GM21737 (cell line): Measurements from ENCODE around the gene ATG14.
"Not testable (repeated sequence)": the region's sequence is repeated elsewhere in the genome, so short reads cannot be mapped to it uniquely, and the experiment has no call there.

ENCODE experiments used
- ATAC-seq: cut with Tn5 transposase; IDR thresholded peaks from one replicate; pipeline ENCODE4 v1.9.1; 2021; ENCODE audit warnings: mild to moderate bottlenecking, moderate library complexity; ENCODE audit not compliant: unreplicated experiment

ATG14 gene

DNA sequence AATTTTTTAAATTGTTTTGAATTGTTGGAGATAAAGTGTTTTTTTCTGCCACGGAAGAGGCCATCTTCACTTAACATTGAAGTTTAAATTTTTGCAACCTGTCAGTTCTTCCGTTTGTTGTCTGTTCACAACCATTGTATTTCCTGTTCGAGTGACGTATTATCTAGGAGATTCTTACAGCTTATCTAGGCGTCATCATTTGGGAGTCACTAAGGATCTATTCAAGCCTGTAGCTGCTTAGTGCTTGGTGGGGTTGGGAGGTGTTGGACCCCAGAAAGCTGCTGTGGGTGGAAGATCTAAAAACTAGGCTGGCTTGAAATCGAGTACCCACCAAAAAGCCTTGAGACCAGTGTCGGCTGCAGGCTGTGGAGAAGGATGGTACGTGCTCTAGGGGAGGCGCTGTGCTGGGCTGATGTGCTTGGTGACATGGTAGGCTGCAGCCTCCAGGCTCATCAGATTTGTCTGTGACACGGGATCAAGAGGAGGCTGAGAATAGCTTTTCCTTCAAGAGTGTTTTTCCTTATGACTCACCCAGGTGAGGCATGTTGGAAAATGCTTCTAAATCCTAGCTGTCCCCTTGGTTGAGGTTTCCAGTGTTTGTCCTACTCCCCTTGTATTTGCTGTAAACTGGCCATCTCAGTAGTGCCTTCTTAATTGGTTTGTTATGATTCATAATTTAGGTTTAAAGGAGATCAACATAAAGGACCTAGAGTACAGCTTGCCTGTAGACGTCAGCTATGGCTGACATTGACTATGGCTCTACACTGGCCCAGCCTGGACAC lies 57.8 kb downstream of the ATG14 start:
- no peak for ATAC-seq

DNA sequence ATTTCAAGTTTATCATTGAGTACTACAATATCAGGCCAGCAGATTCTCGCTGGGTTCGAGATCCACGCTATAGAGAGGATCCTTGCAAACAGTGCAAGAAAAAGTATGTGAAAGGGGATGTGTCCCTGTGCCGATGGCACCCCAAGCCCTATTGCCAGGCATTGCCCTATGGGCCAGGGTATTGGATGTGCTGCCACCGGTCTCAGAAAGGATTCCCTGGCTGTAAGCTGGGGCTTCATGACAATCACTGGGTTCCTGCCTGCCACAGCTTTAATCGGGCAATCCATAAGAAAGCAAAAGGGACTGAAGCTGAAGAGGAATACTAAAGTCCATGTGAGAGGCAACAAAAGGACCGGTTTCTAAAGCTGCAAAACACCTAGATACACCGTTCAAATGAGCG lies 59.4 kb downstream of the ATG14 start:
- no peak for ATAC-seq

DNA sequence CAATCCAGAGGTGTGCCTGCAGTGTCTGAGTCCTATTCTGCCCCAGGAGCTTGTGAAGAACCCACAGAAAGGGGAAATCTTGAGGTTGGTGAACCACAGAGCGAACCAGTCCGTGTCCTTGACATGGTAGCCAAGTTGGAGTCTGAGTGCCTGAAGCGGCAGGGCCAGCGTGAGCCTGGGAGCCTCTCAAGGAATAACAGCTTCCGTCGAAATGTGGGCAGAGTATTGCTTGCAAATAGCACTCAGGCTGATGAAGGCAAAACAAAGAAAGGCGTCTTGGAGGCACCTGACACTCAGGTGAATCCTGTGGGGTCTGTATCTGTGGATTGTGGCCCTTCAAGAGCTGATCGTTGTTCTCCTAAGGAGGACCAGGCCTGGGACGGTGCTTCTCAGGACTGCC lies 60.5 kb downstream of the ATG14 start:
- ATAC-seq: no peak

DNA sequence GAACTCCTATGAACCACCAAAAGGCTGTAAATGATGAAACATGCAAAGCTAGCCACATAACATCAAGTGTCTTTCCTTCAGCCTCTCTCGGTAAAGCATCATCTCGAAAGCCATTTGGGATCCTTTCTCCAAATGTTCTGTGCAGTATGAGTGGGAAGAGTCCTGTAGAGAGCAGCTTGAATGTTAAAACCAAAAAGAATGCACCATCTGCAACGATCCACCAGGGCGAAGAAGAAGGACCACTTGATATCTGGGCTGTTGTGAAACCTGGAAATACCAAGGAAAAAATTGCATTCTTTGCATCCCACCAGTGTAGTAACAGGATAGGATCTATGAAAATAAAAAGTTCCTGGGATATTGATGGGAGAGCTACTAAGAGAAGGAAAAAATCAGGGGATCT lies 61.2 kb downstream of the ATG14 start:
- ATAC-seq: no peak

DNA sequence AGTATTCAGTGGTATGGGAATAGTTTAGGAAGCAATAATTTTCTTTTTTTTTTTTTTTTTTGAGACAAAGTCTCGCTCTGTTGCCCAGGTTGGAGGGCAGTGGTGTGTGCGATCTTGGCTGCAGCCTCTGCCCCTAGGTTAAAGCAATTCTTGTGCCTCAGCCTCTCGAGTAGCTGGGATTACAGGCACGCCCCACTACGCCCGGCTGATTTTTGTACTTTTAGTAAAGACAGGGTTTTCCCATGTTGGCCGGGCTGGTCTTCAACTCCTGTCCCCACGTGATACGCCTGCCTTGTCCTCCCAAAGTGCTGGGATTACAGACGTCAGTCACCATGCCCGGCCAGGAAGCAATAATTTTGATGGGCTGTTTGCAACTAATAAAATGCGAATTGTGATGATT lies 62.1 kb downstream of the ATG14 start:
- no peak for ATAC-seq

DNA sequence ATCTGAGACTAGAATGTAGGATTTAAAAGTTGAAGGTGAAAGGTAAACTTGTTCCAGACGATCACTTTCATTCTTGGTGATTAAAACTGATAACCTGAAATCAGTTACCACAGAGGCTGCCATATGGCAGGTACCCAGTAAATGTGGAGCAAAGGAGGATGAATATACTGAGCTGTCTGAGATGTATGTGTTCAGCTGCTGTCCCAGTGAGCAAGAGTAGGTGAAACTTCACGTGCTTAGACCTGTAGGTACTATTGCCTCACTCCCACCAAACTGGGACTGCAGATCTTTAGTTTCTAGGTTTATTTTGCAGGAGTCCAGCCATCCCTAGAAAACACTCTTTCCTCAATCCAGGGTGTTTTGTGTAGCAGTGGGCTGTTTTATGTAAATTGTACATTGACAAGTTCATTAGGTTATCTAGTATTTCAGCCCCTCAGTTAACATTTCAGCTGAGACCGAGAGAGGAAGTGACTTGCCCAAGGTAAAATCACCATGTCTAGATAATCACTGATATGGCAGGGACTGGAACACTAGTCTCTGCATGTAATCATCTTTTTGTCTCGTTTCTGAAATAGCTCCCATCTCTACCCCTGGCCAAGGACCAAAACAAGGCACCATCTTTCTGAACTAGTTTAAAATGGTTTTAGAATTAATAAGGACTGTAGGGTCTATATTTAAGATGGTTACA lies 62.7 kb downstream of the ATG14 start:
- ATAC-seq: no peak

DNA sequence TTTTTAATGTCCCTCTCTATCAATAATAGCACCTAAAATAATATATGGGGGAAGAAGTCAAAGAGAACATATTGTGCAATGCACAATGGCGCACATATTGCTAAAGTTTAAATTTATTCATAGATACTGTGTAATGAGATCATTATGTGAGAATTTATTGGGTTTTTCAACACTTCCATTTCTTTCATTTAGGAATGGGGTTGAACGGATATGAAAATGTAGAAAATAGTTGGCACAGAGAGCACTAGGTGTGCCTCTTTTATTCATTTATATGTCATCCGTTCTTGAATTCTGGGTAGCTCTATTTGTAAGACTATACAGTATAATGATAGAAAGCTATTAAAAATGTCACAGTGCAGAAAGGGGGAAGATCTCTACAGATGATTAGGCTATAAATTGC lies 63.9 kb downstream of the ATG14 start:
- no peak for ATAC-seq

DNA sequence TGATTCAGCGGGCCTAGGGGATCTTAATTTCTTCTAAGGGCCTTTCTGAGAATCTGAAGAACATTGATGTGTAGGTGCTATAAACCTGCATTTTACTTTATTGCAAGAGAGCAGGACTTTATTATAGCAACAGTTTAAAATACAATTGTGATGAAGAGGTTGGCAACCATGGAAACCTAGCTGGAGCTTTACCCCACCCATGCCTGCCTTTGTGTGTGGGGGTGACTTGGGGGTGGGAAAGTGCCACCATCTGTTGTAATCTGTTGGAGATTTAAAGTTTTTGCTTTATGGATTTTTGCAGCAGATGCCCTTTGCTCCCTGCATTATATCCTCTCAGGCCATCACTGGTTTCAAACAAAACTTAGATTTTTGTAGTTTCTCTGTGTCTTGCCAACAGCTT lies 64.6 kb downstream of the ATG14 start:
- no peak for ATAC-seq

DNA sequence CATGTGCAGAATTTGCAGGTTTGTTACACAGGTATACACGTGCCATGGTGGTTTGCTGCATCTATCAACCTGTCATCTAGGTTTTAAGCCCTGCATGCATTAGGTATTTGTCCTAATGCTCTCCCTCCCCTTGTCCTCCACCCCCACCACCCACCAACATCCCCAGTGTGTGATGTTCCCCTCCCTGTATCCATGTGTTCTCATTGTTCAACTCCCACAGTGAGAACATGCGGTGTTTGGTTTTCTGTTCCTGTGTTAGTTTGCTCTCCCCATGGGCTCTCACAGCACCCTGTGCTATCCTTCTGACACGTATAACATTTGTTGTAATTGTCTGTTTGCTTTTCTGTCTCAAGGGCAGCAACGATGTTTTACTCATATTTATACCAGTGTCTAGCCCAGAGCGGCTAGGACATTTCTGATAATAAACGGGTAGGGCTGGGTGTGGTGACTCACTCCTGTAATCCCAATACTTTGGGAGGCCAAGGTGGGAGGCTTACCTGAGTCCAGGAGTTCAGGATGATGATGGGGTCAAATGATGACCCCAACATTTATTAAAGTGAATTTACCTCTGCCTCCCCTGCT lies 67.0 kb downstream of the ATG14 start:
- ATAC-seq: not testable (repeated sequence)

DNA sequence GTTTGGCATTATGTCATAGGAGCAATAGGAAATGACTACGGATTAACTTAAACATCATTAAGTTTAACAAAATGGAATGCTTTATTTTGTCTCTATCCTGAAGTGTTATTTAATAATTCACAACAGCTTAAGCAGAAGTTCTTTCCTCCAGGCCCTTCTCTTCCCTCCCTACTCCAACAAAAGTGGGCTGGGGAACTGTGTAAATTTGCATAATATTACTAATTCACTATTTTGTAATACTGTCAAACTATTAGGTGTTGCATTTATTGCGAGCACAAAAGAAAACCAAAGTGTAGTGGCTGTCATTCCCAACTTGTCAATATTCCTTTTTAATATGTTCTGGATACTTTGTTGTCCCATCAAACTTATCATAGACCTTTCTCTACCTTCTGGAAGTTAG lies 69.8 kb downstream of the ATG14 start:
- no peak for ATAC-seq

DNA sequence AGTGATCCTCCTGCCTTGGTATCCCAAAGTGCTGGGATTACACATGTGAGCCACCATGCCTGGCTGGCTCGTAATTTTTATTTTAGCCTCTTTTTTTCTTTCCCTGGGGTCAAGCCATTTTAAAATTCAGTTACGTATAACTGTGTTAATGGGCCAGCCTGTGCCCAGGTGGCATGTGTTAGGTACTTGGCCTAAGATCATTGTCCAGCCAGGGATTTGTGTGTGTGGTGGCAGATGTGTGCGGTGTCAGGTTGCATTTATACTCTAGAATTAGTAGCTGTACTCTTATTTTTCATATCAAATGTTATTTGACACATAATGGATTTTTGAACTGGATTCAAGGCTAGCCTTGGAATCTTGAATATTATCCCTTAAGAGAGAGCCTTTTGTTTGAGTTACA lies 71.1 kb downstream of the ATG14 start:
- no peak for ATAC-seq

DNA sequence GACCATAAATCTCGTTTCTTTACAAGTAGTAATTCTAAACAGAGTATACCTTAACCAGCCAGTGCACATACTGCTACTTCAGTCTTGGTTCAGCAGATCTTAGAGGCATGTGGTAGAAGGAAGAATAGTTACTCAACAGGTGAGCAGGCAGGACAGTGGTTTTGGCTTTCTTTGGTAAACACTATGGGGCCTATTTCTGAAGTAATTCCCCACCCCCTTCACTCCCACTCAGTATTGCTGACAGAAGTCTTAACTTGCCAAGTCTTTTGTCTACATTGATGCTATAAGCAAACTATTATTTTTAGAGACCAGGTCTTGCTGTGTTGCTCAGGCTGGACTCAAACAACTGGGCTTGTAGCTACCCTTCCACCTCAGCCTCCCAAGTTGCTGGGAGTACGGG lies 71.9 kb downstream of the ATG14 start:
- ATAC-seq: no peak

DNA sequence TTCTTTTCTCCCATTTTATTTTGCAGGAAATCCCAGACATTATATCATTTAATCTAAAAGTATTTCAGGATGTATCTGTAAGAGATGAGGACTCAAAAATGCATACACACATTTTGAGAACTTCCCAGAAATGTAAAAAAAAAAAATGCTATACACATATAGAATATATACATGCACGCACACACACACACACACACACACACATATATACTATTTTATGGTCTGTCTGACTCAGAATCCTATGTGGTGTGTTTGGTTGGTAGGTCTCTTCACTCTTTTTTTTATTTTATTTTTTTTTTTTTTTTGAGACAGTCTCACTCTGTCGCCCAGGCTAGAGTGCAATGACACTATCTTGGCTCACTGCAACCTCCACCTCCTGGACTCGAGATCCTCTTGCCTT lies 74.9 kb downstream of the ATG14 start:
- no peak for ATAC-seq

DNA sequence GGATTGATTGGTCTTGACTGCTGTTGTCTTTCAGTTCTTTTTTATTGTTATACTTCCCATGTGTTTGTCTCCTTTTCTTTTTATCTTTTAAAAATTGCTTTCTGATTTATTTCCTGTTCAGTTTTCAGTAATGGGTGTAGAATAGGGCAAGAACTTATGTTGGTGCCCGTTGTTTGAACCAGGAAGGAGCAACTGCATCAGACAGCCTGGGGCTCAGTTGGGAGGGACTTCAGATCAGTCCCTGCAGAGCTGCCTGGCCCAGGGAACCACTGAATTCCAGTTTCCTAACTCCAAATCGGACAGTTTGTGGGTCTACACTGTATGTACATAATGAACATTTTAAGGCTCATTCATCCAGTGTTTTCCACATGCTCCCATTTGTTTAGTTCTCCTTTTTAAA lies 75.5 kb downstream of the ATG14 start:
- no peak for ATAC-seq

DNA sequence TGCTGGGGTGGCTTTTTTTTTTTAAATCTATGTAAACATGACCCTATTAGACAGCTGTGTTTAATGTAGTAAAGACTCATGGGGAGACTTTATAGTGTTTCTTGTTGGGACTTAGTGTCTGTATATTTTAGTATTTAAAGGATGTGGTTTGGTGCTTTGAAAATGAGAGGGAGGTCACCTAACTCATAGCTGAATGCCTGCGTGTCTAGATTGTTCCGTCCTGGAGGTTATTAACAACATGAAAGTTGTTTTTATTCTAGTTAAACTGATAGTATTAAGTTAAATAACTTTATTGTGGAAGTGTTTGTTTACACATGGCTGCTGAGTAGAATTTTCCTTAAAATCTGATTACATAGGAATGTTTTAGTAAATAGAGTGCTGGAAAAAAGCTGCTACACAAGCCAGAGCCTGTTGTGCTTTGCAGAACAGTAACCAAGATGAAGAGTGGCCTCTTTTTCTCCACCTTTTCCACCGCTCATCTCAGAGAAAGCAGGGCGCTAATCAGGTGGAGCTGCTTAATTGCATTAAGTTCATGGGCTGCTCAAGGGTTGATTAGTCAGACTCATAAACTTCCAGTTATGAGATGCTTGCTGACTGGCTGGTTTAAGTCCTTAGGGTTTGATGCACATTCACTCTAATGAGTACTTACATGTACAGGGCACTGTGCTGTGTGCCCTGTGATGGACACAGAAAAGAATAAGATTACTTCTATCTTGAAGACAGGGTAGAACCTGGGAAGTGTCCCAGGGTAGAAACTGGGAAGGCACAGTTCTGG lies 77.7 kb downstream of the ATG14 start:
- peak; percentile 53 for ATAC-seq

DNA sequence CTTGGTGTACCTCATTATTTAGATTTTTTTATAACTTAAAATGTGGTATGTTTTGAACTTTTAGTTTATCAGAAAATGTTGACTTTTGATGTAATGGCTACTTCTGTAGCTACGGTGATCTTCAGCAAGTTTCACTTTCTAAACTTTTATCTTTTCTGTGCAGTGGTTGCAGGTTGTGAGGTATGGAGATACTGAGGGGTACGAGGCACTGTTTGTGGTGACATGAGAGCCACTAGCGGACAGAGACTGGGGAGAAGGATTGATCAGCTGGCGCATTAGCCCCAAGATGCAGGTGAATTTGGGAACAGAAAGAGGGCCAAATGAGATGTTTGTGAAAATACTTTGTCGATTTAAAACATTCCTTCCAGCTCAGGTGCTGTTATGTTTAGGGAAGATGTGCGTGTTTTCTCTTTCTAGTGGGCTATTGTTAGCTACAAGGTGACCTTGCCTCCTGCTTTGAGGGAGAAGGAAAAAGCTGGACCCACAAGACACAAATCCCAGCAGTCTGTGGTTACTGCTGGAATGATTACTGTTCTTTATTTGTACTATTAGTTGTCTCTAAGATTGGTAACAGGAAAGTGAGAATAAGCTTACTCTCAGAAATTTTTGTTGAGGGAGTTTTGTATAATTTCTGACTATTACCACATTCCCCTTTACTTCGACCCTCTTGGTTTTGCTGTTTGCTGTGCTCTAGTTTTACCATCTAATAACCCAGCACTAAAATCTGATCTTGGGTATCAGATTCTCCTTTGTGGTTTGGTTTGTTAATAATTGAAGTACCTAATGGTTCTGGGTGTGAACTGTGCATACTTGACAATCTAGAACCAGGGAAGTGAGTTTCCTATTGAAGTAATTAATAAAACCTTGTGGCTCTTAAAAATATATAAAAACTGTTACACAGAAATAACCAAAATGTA lies 78.7 kb downstream of the ATG14 start:
- no peak for ATAC-seq

DNA sequence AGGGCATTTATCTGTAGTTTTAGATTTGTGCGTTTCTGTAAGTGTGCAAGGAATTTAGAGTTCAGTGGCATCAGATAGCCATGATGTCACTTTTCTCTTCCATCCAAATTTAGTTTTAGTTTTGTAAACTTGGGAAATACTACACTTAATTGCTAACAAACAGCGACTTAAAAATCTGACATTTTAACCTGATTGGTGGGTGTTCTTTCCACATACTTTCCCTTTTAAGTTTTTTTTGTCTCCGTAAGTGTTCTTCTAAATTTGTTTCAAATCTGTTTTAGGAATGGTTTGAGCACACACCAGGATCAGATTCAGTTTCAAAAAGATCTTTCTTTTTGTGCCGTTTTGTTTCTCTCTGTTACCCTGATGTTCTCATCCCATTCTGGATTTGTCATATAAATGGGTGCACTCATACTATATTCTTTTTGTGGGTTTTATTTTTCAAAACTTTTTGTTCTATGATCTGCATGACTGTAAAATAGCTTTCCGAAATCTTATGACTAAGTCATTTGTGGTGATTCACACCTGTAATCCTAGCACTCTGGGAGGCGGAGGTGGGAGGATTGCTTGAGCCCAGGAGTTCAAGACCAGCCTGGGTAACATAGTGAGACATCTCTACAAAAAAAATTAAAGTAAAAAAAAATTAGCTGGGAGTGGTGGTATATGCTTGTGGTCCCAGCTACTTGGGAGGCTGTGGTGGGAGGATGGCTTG lies 81.5 kb downstream of the ATG14 start:
- ATAC-seq: no peak

DNA sequence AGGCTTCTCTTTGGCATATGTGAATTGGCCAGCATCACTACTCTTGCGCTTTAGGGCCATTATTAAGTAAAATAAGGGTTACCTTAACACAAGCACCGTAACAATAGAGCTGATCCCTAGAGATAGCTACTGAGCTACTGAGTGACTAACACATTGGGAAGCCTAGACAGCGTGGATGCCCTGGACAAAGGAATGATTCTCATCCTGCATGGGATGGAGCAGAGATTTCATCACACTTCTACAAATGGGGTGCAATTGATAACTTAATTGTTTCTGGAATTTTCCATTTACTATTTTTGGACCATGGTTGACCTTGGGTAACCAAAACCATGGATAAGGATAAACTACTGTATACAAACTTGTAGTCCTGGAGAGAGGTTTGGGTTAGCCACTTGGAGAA lies 83.3 kb downstream of the ATG14 start:
- ATAC-seq: no peak

DNA sequence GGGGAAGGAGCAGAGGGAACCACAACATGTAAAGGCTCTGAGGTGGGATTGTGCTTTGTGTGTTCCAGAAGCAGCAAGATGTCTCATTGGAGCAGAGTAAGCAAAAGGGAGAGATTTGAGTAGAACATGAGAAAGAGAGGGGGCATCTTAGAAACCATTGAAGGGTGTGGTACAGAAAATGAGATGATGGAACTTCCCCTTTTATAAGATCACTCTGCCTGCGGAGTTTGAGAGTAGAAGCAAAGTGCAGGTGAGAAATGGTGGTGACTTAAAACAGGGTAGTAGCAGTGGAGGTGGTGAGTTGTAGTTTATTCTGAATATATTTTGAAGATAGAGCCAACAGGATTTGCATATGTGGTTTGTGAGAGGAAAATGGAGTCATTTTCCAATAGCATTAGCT lies 84.5 kb downstream of the ATG14 start:
- ATAC-seq: peak; percentile 47

DNA sequence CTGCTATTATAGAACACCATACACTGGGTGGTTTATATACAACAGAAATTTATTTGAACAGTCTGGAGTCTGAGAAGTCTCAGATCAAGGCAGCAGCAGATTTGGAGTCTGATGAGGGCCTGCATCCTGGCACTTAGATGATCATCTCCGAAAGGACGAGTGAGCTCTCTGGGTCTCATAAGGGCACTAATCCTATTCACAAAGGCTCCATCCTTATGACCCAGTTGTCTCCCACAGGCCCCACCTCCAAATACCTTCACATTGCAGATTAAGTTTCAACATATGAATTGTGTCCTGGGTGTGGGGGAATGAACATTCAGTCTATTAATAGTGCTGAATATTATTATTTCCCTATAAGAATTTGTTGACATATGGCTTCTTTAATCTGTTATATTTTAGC lies 86.8 kb downstream of the ATG14 start:
- ATAC-seq: no peak
